ENCODE measurements around the gene ME2.

ME2 gene

DNA sequence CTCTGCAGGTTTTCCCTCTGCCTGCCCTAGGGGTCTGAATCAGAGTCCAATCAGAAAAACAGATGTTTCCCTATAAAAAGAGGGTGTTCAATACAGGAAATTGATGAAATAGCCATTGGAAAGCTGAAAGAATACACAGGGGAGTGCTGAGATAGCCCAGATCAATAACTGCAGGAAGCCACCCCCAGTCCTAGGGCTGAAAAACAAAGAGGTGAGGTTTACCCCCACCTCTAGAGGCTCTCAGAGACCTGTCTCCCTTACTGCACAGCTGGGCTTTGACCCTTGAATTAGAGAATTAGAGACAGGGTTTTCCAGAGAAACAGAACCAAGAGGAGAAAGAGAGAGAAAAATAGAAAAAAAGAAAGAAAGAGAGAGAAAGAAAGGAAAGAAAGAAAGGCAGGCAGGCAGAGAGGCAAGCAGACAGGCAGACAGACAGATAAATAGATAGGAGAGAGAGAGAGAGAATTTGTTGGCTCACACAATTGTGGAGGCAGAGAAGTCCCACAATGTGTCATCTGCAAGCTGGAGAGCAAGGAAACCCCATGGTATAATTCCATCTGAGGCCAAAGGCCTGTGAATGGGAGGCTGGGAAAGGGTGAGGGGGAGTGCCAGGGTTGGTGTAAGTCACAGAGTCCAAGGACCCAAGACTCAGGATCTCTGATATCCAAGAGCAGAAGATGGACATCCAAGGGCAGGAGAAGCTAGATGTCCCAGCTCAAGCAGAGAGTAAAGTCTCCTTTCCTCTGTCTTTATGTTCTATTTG is 18.9 kb upstream of the ME2 start:
- Histone ChIP-seq H3K27ac (ENCODE audit: low read depth, low read length, poor library complexity, severe bottlenecking) (no peak overlapping the region), H3K4me3 (ENCODE audit: low read depth, low read length, poor library complexity, severe bottlenecking) (no peak overlapping the region), H2AFZ (ENCODE audit: low read length) (no peak overlapping the region), H3F3A (ENCODE audit: insufficient read depth, low read length) (no peaks in the 10 kb centered on the region), H3K27me3 (ENCODE audit: insufficient read depth, low read length) (no peaks in the 10 kb centered on the region), H3K79me2 (ENCODE audit: insufficient read depth, low read length) (no peaks in the 10 kb centered on the region), H3K4me2 (ENCODE audit: low read length) (no peak overlapping the region), H3K4me1 (ENCODE audit: insufficient read depth, low read length, severe bottlenecking) (peaks cover 7% of the 10 kb centered on the region), H3K9me2 (ENCODE audit: low read depth, low read length) (no peaks in the 10 kb centered on the region), H3K9ac (ENCODE audit: low read length) (no peak overlapping the region), H3K9me3 (ENCODE audit: low read length) (no peaks in the 10 kb centered on the region), H3K36me3 (ENCODE audit: insufficient read depth, low read length) (no peaks in the 10 kb centered on the region), H4K20me1 (ENCODE audit: insufficient read depth, low read length) (no peaks in the 10 kb centered on the region)
- no peak for TF ChIP-seq EZH2 (IDR thresholded peaks at IDR 0.05; ENCODE audit: borderline replicate concordance, low read length)
- TF ChIP-seq, protein P1, sequence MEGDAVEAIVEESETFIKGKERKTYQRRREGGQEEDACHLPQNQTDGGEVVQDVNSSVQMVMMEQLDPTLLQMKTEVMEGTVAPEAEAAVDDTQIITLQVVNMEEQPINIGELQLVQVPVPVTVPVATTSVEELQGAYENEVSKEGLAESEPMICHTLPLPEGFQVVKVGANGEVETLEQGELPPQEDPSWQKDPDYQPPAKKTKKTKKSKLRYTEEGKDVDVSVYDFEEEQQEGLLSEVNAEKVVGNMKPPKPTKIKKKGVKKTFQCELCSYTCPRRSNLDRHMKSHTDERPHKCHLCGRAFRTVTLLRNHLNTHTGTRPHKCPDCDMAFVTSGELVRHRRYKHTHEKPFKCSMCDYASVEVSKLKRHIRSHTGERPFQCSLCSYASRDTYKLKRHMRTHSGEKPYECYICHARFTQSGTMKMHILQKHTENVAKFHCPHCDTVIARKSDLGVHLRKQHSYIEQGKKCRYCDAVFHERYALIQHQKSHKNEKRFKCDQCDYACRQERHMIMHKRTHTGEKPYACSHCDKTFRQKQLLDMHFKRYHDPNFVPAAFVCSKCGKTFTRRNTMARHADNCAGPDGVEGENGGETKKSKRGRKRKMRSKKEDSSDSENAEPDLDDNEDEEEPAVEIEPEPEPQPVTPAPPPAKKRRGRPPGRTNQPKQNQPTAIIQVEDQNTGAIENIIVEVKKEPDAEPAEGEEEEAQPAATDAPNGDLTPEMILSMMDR (IDR thresholded peaks at IDR 0.05; ENCODE audit: low read length): no peak

DNA sequence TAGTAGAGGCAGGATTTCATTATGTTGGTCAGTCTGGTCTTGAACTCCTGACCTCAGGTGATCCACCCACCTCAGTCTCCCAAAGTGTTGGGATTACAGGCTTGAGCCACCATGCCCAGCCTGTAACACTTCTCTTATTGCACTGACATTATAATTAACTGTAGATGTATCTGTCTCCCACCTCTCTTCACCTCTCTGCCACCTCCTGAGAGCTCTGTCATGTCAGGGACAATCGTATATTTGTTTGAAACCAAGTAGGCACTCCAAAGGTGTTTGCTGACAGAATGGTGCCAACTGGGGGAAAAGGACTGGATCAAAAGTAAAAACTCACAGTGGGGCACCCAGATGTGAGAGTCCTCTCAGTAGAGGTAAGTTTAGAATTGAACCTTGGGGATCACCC is 17.3 kb upstream of the ME2 start:
- H3K9me2 ChIP-seq (ENCODE audit: low read depth, low read length): no peaks in the 10 kb centered on the region
- TF ChIP-seq, protein P1 (IDR thresholded peaks at IDR 0.05; ENCODE audit: low read length): no peak
- no peak for TF ChIP-seq EZH2 (IDR thresholded peaks at IDR 0.05; ENCODE audit: borderline replicate concordance, low read length)
- H3K36me3 ChIP-seq (ENCODE audit: insufficient read depth, low read length): no peaks in the 10 kb centered on the region
- no peaks in the 10 kb centered on the region for H3K27me3 ChIP-seq (ENCODE audit: insufficient read depth, low read length)
- no peak overlapping the region for H3K4me2 ChIP-seq (ENCODE audit: low read length)
- H2AFZ ChIP-seq (ENCODE audit: low read length): no peak overlapping the region
- no peaks in the 10 kb centered on the region for H3K79me2 ChIP-seq (ENCODE audit: insufficient read depth, low read length)
- H3F3A ChIP-seq (ENCODE audit: insufficient read depth, low read length): no peaks in the 10 kb centered on the region
- no peak overlapping the region for H3K27ac ChIP-seq (ENCODE audit: low read depth, low read length, poor library complexity, severe bottlenecking)
- no peaks in the 10 kb centered on the region for H4K20me1 ChIP-seq (ENCODE audit: insufficient read depth, low read length)
- no peak overlapping the region for H3K9ac ChIP-seq (ENCODE audit: low read length)
- peaks cover 7% of the 10 kb centered on the region for H3K4me1 ChIP-seq (ENCODE audit: insufficient read depth, low read length, severe bottlenecking)
- no peaks in the 10 kb centered on the region for H3K9me3 ChIP-seq (ENCODE audit: low read length)
- H3K4me3 ChIP-seq (ENCODE audit: low read depth, low read length, poor library complexity, severe bottlenecking): no peak overlapping the region

DNA sequence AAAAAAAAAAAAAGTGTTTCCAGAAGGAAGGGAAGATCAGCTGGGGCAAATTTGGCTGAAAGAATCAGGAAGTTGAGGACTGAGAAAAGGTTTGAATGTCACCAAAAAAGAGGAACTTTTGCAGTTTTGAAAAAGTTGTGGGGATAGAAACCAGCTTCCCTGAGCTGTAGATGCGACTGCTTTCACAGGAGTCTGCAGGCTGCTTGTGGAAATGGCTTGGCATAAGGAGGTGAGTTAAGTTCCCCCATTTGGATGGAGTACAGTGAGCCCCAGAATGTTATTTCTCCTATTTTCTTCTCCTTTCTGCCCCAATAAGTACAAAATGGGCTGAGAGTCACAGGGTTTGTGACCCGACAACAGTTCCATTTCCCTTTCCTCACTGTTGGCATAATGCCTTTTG is 16.5 kb upstream of the ME2 start:
- no peak overlapping the region for H3K27ac ChIP-seq (ENCODE audit: low read depth, low read length, poor library complexity, severe bottlenecking)

More for the DNA sequence above, 16.5 kb upstream of the ME2 start:
- Histone ChIP-seq H3K9ac (ENCODE audit: low read length) (no peak overlapping the region), H3K36me3 (ENCODE audit: insufficient read depth, low read length) (no peaks in the 10 kb centered on the region), H3K4me3 (ENCODE audit: low read depth, low read length, poor library complexity, severe bottlenecking) (no peak overlapping the region), H3K4me1 (ENCODE audit: insufficient read depth, low read length, severe bottlenecking) (peaks cover 7% of the 10 kb centered on the region), H3K9me3 (ENCODE audit: low read length) (no peaks in the 10 kb centered on the region), H3F3A (ENCODE audit: insufficient read depth, low read length) (no peaks in the 10 kb centered on the region), H2AFZ (ENCODE audit: low read length) (no peak overlapping the region), H3K27me3 (ENCODE audit: insufficient read depth, low read length) (no peaks in the 10 kb centered on the region), H4K20me1 (ENCODE audit: insufficient read depth, low read length) (no peaks in the 10 kb centered on the region), H3K4me2 (ENCODE audit: low read length) (no peak overlapping the region), H3K79me2 (ENCODE audit: insufficient read depth, low read length) (no peaks in the 10 kb centered on the region), H3K9me2 (ENCODE audit: low read depth, low read length) (no peaks in the 10 kb centered on the region)
- no peak for TF ChIP-seq EZH2 (IDR thresholded peaks at IDR 0.05; ENCODE audit: borderline replicate concordance, low read length)
- TF ChIP-seq, protein P1 (IDR thresholded peaks at IDR 0.05; ENCODE audit: low read length): no peak
